OCI-LY1 (cell line): ENCODE results near the gene TMPRSS5.

Experiments
- CTCF ChIP-seq: fragments of 200-600 bp; sonication (generic), shearing (Covaris generic); IDR thresholded peaks from 2 replicates; pipeline ENCODE4 v1.5.1; 2017; ENCODE audit warnings: mild to moderate bottlenecking, antibody characterized with exemption, low read length, moderate library complexity, mixed read lengths
- EZH2 ChIP-seq: fragments of 200-600 bp; sonication (generic), shearing (Covaris generic); IDR thresholded peaks from 2 replicates; pipeline ENCODE4 v1.8.0; 2017; ENCODE audit warnings: borderline replicate concordance, mixed run types, mild to moderate bottlenecking, antibody characterized with exemption, low read length, moderate library complexity, mixed read lengths

- TF ChIP-seq CTCF (no peak), EZH2 (no peak)
These were observed 7.6 kb downstream of the TMPRSS5 start for GRCh38 chr11:113698515-113698914.
